GM18508 (cell line): ENCODE measurements around the gene INCA1.
A peak's percentile ranks its signal among the peaks of the same experiment; 100 is the strongest.

Experiments
- ATAC-seq: cut with Tn5 transposase; IDR thresholded peaks from one replicate; pipeline ENCODE4 v1.9.1; 2021; ENCODE audit warnings: moderate number of reproducible peaks; ENCODE audit not compliant: insufficient read depth, unreplicated experiment

The INCA1 gene

GRCh38 chr17:4950075-4950745, 47.1 kb downstream of the INCA1 start:
- ATAC-seq = no peak

GRCh38 chr17:4949321-4950074, 47.8 kb downstream of the INCA1 start:
- ATAC-seq = no peak

GRCh38 chr17:4948931-4949320, 48.4 kb downstream of the INCA1 start:
- ATAC-seq = no peak

GRCh38 chr17:4948166-4948930, 49.0 kb downstream of the INCA1 start, which contains the start of gene PFN1:
Gene PFN1, minus strand, starts transcription at chr17:4948530. Its CDS starts 136 bp downstream, at chr17:4948394.
- no peak for ATAC-seq

GRCh38 chr17:4947411-4948165, 49.7 kb downstream of the INCA1 start:
- ATAC-seq = no peak

- ATAC-seq = no peak
Observed at GRCh38 chr17:4947010-4947410, 50.3 kb downstream of the INCA1 start.

GRCh38 chr17:4946312-4946976, 50.9 kb downstream of the INCA1 start:
- no peak for ATAC-seq

- no peak for ATAC-seq
Observed at GRCh38 chr17:4945944-4946280, 51.4 kb downstream of the INCA1 start.

GRCh38 chr17:4945176-4945943, 52.0 kb downstream of the INCA1 start:
- ATAC-seq = no peak

- ATAC-seq = no peak
Observed at GRCh38 chr17:4944554-4945175, 52.7 kb downstream of the INCA1 start.

- no peak for ATAC-seq
Observed at GRCh38 chr17:4944163-4944553, 53.2 kb downstream of the INCA1 start.

- no peak for ATAC-seq
Observed at GRCh38 chr17:4942760-4943508, 54.4 kb downstream of the INCA1 start.

- no peak for ATAC-seq
Observed at GRCh38 chr17:4941319-4941610, 56.1 kb downstream of the INCA1 start.

GRCh38 chr17:4940555-4941318, 56.6 kb downstream of the INCA1 start:
- no peak for ATAC-seq

- peak; percentile 46 for ATAC-seq
Observed at GRCh38 chr17:4939796-4940554, 57.3 kb downstream of the INCA1 start, which contains the start of the genes RNF167 and SLC25A11. Gene RNF167, plus strand, starts transcription at chr17:4940268. Its CDS starts 642 bp downstream, at chr17:4940910. Gene SLC25A11, minus strand, starts transcription at chr17:4940046. Its CDS starts 136 bp downstream, at chr17:4939910.

GRCh38 chr17:4939546-4939795, 57.9 kb downstream of the INCA1 start:
- no peak for ATAC-seq
